Right renal pelvis (tissue), 4 donors: ENCODE data around the gene TCERG1. TPM values are rescaled to one million over a fixed set of nuclear protein-coding genes. Genes with fewer than 3 reads are reported as not detected.
A peak's percentile ranks its signal among the peaks of the same experiment; 100 is the strongest.

Source experiments
- DNase-seq, 4 donors: peaks; one replicate each; pipeline ENCODE4 v3.0.0-alpha.2; 2013; ENCODE audit warnings: low read depth in 4 of 4, low spot score in 3 of 4, missing footprints in 1 of 4
- polyA plus RNA-seq, 4 donors: library from polyadenylated mRNA; unstranded; fragments of 120-200 nt; gene quantifications; one replicate each; pipeline ENCODE4 v1.2.1, GENCODE V29; 2013; ENCODE audit not compliant: insufficient read length in 4 of 4

TCERG1 gene
- polyA plus RNA-seq: 100 to 1,000 TPM; 101 to 126 (median 116) TPM

DNA sequence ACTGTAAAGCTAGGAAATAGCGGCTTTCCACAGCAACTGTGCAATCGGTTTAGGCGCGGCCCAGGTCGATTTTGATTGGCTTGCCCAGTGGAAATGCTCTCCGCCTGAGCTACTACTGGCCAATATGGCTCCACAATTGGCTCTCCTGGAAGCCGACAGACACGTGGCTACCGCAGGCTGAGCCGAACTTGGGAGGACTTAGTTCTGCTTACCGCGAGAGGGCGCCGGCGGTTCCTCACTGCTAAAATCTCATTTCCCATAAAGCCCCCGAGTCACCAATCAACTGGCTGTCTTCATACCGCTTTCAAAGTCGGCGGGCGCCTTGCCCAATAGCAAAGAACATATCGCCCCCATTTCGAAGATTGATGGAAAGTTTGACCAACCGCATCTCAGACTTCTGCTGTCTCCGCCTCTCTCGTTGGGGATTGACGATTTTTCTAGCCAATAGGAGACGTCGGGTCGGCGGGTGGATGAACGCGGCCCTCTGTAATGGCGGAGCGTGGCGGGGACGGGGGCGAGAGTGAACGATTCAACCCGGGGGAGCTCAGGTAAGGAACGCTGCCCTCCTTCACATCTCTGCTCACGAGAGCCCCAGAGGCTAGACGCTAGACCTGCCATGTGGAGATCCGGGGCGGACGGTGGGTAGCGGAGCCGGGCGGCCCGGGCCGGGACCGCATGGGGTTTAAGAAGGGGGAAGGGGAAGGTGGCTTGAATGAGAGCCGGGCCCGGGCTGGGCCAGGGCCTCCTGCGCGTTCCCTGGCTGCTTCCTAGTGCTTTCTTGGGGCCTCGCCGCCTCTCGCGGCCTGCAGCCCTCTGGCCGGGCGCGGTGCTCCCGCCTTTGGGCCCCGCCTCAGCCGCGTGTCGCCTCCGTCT, at the start of gene TCERG1:
TCERG1 (plus strand) TSS at position 473 of the 873 bp plus-strand sequence; CDS start at position 490, 17 bp downstream.
- DNase-seq: peak; percentile 100

DNA sequence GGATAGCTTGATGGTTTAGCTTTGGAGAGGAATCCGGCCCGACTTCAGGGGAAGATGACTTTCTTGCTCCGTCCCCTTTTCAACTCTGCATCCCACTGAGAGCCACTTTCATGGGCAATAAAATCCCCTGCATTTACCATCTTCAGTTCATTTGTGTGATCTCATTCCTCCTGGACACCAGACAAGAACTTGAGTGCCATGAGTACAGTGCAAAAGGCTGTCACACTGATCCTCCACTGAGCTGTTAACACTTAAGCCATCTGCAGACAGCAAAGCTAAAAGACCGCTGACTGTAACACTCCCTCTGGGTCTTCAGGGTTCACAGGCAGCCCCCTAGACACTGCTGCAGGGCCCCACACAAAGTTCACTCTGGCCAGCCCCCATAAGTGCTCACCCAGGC, 48.3 kb upstream of the TCERG1 start:
- DNase-seq: no peak

DNA sequence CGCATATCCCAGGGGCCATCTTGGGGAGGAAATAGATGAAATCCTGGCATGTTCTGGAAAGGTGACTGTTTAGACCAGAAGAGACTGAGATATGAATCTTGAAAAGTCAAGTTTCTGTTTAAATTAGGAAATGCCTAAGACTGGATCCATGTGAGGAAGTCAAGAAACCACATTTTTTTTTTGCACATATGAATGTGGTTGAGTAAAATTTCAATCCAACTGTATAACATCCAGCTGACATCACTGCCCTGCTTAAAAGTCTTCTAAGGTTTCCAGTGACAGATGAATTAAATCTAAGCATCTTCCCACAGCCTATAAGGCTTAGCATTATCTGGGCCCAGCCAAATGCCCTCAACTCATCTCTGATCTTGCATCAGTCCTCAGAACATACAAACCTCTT, 47.7 kb upstream of the TCERG1 start:
- no peak for DNase-seq

DNA sequence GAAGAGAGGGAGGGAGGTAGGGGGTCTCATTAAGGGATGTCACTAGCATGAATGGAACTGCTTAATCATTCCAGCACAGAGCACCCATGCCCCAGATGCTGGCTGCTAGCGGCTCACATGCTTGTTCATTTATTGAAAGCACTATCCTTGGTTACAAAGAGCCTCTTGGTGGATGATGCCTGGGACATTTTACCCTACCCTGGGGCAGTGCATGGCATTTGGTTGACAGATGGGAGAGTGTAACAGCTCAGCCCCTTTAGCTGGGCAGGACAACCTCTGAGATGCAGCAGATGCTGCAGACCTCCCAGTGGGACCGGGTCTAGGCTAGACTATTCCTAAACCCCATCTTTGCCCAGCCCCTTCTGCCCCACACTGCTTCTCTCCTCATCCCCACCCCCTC, 46.9 kb upstream of the TCERG1 start:
- DNase-seq: no peak

DNA sequence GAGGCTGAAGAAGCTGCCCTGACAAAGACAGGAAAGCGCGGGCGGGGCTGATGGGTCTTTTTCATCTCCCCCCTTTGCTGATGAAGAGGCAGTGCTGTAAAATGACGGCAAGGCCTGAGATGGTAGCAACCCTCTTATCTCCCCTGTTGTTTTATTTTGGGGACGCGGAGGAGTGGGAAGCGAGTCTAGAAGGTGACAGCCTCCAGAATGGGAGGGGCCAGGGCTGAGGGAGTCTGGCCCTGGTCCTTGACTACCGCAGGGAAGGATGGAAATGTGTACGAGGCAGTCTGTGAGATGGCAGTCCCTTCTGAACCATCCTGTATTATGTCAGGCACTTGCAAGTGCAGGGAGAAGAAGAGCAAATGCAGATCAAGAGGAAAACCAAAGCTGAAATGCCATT, 46.1 kb upstream of the TCERG1 start:
- DNase-seq: no peak

DNA sequence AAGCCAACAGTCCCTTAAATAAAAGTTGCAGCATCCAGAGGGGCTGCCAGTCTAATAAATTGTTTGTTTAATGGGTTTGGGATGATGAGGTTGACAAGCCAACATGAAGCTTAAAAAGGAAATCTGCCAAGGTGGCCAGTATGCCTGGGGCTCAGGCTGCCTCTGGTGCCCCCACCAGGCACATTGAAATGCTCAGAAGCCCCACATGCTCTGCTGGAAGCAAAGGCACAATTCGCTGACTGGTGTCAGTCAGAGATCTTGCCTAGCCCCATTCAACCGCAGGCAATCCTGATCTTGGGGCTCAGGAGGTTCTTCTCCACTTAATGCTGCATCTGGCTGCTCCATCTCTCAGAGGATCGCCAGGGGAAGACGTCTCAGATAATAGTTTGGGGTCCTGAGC, 44.2 kb upstream of the TCERG1 start:
- no peak for DNase-seq

DNA sequence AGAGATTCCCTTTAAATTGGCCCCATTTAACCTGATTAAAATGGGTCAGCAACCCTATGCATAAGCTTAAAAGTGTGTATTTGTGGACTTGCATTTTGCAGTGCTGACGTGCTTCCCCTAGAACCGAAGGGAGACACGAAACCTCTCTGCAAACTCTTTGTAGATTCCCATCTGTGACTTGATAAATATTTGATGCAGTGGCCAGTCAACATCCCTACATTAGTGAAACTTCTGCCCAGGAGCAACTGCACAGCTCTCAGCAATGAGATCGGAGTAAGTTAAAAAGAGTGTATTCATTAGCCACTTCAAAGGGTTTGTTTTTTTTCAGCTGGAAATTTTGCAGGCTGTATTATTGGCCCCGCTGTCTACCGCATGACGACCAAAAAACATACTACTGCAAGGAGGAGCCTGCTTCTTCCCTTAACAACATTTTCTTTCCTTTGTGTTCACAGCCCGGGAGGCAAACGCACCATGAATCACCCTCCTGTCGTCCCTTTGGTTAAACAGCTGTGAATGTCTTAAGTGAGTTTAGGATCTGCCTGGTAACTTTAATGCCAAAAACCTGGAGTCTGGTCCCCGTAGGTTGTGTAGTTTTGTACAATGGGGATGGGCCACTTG, 38.0 kb upstream of the TCERG1 start:
- no peak for DNase-seq

DNA sequence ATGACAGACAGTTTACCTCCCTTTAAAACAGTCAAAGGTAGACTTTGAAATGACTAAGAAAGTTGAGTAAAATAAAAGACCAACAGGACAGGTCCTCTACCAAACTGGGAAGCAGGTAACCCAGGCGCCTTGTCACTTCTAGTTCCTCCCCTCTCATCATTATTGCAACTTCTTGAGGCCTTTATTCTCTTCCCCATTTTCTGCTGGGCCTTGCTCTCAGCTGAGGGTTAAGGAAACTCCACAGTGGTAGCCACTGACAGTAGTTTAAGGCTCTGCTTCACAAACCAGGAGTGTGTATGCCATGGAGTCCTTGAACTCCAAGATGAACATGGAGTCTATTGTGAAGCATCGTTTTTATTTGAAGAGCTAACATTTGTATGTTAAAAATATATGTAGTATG, 36.9 kb upstream of the TCERG1 start:
- DNase-seq: no peak

DNA sequence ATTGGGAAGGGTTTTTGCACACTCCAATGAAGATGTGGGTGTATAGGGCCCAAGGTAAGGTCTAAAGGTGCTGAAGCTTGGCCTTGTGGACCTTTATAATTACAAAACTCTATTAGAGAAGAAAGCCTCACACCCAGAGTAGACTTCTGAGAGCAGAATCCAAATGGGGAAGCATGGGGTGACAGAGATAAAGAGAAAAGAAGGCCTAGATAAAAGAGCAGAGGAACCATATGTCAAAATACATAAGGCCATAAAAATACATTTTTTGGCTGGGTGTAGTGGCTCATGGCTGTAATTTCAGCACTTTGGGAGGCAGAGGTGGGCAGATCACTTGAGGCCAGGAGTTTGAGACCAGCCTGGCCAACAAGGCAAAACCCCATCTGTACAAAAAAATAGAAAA, 27.4 kb upstream of the TCERG1 start:
- DNase-seq: no peak

DNA sequence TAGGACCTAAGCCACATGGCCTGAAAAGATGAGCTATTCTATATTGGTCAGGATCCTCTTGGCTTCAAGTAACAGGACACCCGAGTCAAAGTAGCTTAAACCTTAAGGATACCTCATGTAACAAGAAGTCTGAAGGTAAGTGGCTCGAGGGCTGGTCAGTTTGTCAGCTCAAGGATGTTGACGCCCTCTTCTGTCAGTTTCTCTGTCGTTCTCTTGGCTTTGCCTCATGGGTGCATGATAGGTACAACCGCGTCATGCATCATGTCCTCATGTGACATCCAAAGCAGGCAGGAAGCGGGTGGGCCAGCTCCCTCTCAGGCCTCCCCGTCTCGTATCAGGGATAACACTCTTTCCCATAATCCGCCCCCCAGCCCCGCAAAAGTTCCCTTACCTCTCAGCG, 22.1 kb upstream of the TCERG1 start:
- no peak for DNase-seq

DNA sequence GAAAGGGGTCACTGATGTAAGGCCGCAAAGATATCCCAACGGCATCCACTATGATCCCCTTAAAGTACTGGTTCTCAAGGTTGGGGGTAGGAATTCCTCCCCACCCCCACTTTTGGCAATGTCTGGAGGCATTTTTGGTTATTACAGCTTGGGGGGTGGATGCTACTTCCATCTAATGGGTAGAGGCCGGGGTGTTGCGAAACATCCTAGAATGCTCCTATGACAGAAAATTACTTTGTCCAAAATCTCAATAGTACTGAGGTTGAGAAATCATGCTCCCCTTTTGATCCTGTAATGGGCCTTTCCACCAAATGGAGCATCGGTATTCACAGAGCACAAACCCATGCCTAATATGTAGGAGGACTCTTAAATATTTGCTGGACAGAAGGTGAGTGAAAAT, 20.8 kb upstream of the TCERG1 start:
- DNase-seq: no peak

DNA sequence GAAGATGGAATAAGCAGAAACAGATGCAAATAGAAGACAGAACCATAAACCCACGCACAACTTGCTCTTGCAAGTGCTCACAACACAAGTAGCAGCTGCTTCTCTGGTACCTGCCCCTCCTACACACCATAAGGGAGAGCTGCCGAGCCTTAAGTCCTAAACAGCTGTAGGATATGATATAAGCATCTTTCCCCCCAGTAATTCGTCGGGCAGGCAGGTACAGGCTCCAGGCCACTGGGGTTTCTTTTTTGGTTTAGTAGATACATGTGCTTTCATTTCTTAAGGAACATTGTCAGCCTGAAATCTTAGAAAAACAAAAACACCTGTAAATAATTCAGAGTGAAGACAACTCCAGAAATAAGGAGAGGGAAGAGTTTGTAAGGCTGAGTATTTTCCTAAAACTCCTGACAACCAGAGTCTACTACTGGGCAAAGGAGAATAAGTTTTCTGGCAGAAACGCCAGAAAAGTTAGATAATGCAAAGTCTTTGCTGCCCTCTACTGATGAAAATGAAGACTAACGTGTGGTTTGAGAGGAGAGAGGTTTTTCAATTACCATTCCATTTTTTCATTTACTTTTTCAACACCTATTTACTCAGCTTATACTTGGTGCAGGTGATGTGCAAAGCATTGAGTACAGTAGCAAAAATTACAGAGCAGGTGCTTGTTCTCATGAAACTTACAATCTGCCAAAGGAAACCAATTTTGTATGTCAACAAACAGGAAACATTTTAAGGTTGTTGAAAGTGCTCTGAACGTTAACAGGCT, 20.1 kb upstream of the TCERG1 start:
- DNase-seq: no peak

DNA sequence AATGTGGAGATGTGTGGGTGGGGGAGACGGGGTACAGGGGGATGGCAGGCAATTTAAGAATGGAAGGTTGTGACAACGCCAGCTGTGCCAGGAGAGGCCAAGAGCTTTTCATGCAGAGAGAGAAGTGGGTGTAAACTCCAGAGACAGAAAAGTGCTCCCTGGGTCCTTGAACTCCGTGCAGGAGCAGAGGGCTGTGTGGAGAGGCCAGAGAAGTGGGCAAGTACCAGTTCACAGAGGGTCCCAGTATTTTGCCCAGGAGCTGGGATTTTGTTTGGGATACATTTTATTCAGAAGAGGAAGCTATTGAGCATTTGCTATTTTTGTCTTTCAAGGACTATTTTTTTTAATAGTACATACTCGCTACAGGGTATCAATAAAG, 19.5 kb upstream of the TCERG1 start:
- no peak for DNase-seq

DNA sequence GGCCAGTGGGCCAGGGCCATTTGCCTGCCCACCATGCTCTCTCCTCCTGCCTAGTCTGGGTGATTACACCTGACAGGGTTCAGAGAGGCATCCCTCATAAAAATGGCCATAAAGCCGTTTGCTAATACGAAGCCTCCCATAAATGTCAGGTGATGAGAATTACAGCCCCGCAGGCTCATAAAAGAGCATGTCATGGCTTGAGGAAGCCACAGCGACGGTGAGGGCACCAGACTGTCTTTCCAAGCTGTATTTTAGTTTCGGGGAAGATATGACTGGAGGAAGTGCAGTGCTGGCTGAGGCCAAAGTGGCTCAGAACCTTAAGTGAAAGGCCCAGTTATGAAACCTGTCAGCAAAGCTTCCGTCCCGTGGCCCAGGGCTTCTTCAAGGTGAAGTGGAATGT, 18.5 kb upstream of the TCERG1 start:
- no peak for DNase-seq

DNA sequence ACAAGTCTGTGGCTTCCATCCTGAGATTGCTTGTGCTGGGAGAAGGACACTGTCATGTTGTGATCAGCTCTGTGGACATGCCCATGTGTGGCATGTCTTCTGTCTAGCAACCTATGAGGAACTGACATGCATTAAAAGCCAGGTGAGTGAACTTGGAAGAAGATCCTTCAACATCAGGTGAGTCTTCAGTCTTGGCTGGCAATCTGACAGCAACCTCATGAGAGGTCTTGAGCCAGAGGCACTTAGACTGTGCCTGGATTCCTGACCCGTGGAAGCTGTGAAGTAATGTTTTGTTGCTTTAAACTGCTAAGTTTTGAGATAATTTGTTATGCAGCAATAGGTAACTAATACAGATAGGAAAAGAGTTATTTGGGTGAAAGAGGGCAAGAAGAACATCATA, 6.8 kb upstream of the TCERG1 start:
- DNase-seq: no peak

DNA sequence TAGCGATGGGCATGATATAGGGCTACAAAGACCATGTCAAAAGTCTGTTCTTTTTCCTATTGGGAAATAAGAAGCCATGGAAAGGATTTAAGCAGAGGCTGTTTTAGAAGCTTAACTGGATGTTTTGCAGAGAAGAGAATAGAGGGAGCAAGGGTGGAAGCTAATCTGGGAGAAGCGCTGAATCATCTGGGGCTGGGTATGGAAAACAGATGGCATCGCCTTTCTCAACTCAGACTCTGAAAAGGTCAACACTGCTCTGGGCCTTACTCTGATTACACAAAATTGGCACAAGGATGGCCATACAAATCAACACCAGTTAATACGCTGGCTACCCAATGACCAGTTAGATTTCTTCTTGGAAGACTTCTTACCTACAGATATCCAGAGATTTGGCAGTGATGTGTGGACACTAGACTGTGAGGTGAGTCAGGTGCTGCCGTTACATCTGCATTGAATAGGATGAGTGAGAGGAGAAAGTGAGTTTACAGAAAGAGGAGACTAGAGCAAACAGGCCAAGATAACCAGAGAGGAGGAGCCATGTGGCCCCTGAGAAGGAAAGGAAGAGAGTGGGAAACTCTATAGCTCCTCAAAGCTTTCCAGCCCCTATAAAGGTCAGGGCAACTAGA, 6.2 kb upstream of the TCERG1 start:
- no peak for DNase-seq

DNA sequence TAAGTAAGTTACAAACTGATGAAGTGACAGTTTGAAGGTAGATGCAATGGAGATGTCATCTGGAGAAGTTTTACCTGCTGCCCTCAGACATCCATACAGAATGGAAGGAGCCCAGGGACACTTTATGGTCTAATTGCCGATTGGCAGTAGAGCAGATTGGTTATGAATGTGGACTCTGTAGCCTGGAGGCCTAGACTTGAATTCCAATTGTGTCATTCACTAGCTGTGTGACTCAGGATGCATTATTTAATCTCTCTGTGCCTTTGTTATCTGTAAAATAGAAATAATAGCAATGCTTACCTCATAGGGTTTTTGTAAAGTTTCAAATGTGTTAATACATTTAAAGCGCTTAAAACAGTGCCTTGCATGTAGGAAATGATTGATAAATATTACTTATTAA, 5.2 kb upstream of the TCERG1 start:
- no peak for DNase-seq

DNA sequence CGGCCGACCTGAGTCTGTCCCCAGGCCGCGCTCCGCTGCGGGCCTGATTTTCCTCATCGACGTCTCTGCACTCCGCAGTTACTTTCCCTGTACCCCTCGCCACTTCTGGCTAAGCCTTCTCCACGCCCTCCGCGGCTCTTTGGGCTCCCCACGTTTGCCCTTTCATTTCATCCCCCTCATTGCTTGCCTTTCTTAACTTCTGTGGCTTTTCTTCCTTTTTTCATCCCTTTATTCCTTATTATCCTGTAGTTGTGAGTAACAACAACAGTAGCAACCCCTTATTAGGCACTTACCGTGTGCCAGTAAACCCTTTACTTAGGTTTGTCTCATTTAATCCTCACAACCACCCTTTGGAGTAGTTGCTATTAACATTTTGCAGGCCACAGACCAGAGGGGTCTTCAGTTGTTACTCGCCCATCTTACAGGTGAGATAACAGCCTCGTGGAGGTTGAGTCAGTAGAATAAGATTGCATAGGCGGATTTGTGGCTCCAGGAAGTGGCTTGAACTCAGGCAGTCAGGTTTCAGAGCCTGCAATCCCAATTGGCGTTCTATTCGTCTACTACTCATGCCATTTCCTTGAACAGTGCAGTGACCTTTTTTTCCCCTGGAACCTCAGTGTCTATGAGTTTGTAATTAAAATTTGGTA, 724 bp downstream of the TCERG1 start:
- DNase-seq: peak in 1 of 4 donors; percentile 32

DNA sequence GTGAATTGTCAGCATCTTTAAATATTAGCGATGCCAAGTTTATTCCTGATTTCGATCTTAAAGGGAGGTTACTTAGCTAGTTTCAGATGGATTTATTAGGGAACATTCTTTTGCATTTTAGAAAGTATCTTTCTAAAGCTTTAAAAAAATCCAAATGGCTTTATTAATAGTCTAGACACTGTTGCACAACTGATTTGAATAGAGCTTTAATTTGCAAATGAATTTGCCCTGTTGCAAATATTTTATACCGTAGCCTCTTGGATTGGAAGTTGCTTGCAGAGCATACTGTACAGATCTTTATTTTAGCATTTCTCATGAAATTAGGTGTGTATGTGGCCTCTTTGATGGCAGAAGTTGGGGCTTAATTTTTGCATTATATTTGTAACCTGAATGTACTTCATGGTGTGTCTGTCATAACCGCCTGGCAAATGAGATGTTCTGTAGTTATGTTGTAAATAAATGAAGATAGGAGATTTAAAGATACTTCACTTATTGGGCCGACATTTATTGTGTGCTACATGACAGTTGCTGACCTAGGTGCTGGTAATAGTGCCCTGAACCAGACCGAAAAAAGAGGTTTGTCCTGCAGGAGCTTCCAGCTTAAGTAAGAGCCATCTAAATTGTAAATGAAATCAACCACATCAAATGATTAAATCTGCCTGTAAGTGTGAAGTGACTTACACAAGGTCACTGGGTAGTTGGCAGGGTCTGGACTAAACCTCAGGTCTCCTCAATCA, 1.8 kb downstream of the TCERG1 start:
- no peak for DNase-seq

DNA sequence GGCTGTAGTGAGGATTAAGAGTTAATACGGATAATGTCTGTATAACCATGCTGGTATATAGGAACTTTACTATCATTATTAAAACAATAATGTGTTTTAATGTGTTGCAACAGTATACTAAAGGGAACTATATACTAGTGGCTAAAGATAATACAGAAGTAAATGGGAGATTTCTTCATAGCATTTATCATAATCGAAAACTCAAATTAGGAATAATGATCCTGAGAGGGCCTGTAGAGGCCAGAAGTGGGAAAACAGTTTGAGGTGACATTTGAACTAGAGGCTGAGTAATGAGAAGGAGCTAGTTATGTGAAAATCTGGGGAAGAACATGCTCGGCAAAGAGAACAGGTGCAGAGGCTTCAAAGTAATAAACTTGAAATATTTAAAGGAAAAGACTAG, 2.9 kb downstream of the TCERG1 start:
- no peak for DNase-seq
